GM12874 (cell line): ENCODE data around the gene C6orf141.

Source experiments
- TF ChIP-seq, protein P1 (sequence below): IDR thresholded peaks from 2 replicates; pipeline ENCODE4 v1.5.1; 2011; ENCODE audit warnings: low read depth, mild to moderate bottlenecking, control low read depth, low read length, moderate library complexity; ENCODE audit not compliant: insufficient read depth

C6orf141 gene

GRCh38 chr6:49515485-49516146, 34.9 kb upstream of the C6orf141 start:
- TF ChIP-seq, protein P1, sequence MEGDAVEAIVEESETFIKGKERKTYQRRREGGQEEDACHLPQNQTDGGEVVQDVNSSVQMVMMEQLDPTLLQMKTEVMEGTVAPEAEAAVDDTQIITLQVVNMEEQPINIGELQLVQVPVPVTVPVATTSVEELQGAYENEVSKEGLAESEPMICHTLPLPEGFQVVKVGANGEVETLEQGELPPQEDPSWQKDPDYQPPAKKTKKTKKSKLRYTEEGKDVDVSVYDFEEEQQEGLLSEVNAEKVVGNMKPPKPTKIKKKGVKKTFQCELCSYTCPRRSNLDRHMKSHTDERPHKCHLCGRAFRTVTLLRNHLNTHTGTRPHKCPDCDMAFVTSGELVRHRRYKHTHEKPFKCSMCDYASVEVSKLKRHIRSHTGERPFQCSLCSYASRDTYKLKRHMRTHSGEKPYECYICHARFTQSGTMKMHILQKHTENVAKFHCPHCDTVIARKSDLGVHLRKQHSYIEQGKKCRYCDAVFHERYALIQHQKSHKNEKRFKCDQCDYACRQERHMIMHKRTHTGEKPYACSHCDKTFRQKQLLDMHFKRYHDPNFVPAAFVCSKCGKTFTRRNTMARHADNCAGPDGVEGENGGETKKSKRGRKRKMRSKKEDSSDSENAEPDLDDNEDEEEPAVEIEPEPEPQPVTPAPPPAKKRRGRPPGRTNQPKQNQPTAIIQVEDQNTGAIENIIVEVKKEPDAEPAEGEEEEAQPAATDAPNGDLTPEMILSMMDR: no peak

DNA sequence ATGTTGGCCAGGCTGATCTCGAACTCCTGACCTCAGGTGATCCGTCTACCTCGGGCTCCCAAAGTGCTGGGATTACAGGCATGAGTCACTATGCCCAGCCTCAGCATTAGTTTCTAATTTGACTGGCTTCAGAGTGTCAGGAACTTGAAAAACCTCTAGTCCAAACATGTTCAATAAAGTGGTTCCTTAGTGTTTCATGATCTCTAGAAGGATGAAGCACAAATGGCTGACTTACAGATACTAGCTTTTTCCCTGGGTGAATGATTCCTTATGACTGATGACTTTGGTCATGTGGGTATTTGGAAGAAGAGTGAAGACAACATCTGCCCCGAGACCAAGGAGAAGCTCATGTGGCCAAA, 34.3 kb upstream of the C6orf141 start:
- TF ChIP-seq, protein P1: no peak

DNA sequence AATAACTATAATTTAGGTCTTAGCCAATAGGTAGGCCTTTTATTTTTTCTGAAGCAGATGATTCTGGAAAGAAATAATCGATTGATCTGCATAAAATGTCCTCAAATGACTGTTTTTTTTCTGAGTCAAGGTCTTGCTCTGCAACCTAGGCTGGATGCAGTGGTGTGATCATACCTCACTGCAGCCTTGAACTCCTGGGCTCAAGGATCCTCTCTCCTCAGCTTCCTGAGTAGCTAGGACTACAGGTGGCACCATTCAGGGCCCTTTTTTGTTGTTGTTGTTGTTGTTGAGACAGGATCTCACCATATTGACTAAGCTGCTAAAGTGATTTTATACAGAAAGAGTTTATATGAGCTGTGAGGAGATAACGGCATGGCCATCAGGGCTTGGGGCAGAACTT, 32.5 kb upstream of the C6orf141 start:
- TF ChIP-seq, protein P1: no peak

DNA sequence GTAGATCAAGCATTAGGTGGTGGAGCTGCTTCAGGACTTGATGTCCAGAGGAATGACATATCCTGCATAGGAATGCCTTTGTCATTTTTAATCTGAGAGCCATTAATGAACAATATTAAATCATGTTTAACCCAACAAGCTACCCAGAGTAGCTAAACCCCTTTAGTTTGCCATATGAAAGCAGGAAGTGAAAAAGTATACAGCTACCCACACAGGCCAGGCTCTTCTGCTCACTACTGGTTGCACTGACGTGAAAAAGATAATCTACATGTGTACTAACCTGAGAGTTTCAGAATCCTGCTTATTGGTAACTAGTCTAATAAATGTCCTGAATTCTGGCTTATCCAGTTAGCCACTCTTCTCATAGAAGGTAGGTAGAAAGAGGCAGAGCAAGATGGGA, 30.8 kb upstream of the C6orf141 start:
- TF ChIP-seq, protein P1: no peak

DNA sequence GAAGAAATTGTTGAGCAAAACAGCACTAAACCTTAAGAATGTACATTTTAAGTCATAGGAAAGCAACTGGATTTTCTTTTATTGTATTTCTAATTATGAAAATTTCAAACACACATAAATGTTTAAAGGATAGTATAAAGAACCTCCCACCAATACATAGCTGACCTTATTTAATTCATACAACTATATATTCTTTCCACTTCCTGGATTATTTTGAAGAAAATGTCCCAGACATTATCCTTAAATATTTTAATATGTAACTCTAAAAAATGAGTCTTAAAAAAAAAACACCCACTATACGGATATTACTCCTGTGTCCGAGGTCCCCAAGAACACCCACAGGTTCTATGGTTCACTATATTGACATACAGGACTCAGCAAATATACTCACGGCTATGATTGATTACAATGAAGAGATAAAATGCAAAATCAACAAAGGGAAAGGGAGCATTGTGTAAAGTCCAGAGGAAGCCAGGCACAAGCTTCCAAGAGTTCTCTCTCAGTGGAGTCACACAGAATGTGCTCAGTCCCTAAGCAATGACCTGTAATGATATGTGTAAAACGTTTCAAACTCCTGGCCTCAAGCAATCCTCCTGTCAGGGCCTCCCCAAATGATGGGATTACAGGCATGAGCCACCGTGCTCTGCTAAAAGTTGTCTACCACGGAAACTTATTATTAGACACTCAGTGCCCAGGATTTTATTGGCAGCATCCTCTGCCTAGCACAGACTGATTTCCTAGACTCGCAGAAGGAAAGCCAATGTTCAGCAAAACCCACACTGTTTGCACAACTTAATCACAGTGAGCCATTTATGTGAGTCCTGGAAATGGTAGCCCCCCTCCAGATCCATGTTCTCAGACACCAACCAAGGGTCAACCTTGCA, 27.5 kb upstream of the C6orf141 start:
- TF ChIP-seq, protein P1: no peak

GRCh38 chr6:49523901-49524300, 26.6 kb upstream of the C6orf141 start:
- TF ChIP-seq, protein P1: no peak

DNA sequence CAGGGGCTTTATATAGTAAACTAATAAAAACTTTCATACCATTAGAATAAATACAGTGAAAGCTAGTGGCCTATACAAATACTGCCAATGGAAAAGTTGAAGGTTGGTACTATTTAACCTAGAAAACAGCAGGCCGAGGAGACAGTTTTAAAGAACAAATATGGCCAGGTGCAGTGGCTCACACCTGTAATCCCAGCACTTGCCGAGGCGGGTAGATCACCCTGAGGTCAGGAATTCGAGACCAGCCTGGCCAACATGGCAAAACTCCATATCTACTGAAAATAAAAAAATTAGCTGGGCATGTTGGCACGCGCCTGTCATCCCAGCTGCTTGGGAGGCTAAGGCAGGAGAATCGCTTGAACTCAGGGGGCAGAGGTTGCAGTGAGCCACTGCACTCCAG, 25.9 kb upstream of the C6orf141 start:
- TF ChIP-seq, protein P1: no peak
